Smooth muscle cell (in vitro differentiated cells): ENCODE results near the gene SHROOM3. TPM values are rescaled to one million over a fixed set of nuclear protein-coding genes. Genes with fewer than 3 reads are reported as not detected.

Experiments
- DNase-seq: peaks from one replicate; lab custom pipeline; 2025; ENCODE audit not compliant: unreplicated experiment; lab: John Stamatoyannopoulos, UW
- H2AFZ ChIP-seq: fragments of 200-600 bp; sonication (generic); 2 replicates; pipeline ENCODE4 v1.6.0; 2016; ENCODE audit warnings: antibody characterized with exemption, low read depth, mild to moderate bottlenecking
- H3F3A ChIP-seq: fragments of 200-600 bp; sonication (generic); 2 replicates; pipeline ENCODE4 v1.6.0; 2017; ENCODE audit warnings: antibody characterized with exemption, low read depth
- H3K27ac ChIP-seq: fragments of 200-600 bp; sonication (generic); 2 replicates; pipeline ENCODE4 v1.5.1; 2016; ENCODE audit warnings: low read depth, mild to moderate bottlenecking
- H3K27me3 ChIP-seq: fragments of 200-600 bp; sonication (generic); 2 replicates; pipeline ENCODE4 v1.6.1; 2016; ENCODE audit warnings: low read depth, mild to moderate bottlenecking
- H3K36me3 ChIP-seq: fragments of 200-600 bp; sonication (generic); 2 replicates; pipeline ENCODE4 v1.5.1; 2016; ENCODE audit warnings: low read depth
- H3K4me1 ChIP-seq: fragments of 200-600 bp; sonication (generic); 2 replicates; pipeline ENCODE4 v1.5.1; 2016; ENCODE audit warnings: low read depth
- H3K4me2 ChIP-seq: fragments of 200-600 bp; sonication (generic); 2 replicates; pipeline ENCODE4 v1.6.0; 2016; ENCODE audit warnings: mild to moderate bottlenecking
- H3K4me3 ChIP-seq: fragments of 200-600 bp; sonication (generic); 2 replicates; pipeline ENCODE4 v1.5.1; 2016; ENCODE audit warnings: mild to moderate bottlenecking
- H3K79me2 ChIP-seq: fragments of 200-600 bp; sonication (generic); 2 replicates; pipeline ENCODE4 v1.6.0; 2016; ENCODE audit warnings: low read depth, mild to moderate bottlenecking
- H3K9ac ChIP-seq: fragments of 200-600 bp; sonication (generic); 2 replicates; pipeline ENCODE4 v1.6.0; 2016; ENCODE audit warnings: low read depth
- H3K9me3 ChIP-seq: fragments of 200-600 bp; sonication (generic); replicated peaks from 2 replicates; pipeline ENCODE4 v1.5.1; 2016; ENCODE audit warnings: low read depth
- H4K20me1 ChIP-seq: fragments of 200-600 bp; sonication (generic); 2 replicates; pipeline ENCODE4 v1.6.0; 2016; ENCODE audit warnings: low read depth
- CTCF ChIP-seq: fragments of 200-600 bp; sonication (generic); IDR thresholded peaks from 2 replicates; pipeline ENCODE4 v1.5.1; 2017; ENCODE audit warnings: borderline replicate concordance, mild to moderate bottlenecking, antibody characterized with exemption; ENCODE audit not compliant: insufficient read depth, poor library complexity, severe bottlenecking
- WGBS: methylation state at CpG from one replicate; pipeline ENCODE4 v1.1.7; 2016; ENCODE audit warnings: low lambda C conversion rate; 5-methylcytosine and 5-hydroxymethylcytosine counted together
- polyA plus RNA-seq: library from polyadenylated mRNA; unstranded; fragments of >200 nt; fragmentation: Nextera tagmentation; extraction: Ambion mirVana; gene quantifications from 2 replicates; pipeline ENCODE4 v1.2.1, GENCODE V29; 2016
- total RNA-seq: library from RNA; depleted of rRNA; stranded (reverse); fragments of >200 nt; gene quantifications from 2 replicates; pipeline ENCODE4 v1.2.3, GENCODE V29; 2014

SHROOM3 gene
- total and polyA plus RNA-seq, 2 experiments from 2014 or later = 10.0 to 31.9 TPM

- Histone ChIP-seq H3K27ac (peak overlapping the region; percentile 78), H3K9ac (peak overlapping the region; percentile 35), H3K4me1 (peaks cover 36% of the 10 kb centered on the region), H2AFZ (no peak overlapping the region), H3K4me3 (no peak overlapping the region), H3K36me3 (no peaks in the 10 kb centered on the region), H4K20me1 (no peaks in the 10 kb centered on the region), H3K4me2 (peak overlapping the region; percentile 44), H3K27me3 (no peaks in the 10 kb centered on the region), H3F3A (peaks cover 31% of the 10 kb centered on the region), H3K9me3 (no peaks in the 10 kb centered on the region), H3K79me2 (peaks cover 25% of the 10 kb centered on the region)
- DNase-seq = no peak
- TF ChIP-seq CTCF = no peak
- WGBS = 59% methylated on average over 3 of the region's 3 CpGs
These were observed 269.3 kb downstream of the SHROOM3 start for GRCh38 chr4:76704133-76704881.

DNA sequence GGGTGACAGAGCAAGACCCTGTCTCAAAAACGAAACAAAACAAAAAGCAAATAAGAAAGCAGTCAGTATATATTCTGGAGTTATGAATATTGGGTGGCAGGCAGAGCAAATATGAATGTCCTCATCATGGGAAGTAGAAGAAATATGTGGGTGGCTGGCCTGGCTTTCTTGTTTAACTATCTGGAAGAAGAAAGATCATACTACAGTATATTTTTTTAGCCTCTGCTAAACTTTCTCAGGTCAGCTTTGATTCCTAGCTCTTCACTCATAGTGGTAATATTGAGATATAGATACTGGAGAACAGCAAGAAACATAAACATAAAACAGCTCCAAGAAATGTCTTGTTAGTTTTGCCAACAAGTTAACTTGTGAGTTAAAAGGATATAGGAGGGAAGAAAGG is 270.4 kb downstream of the SHROOM3 start:
- Histone ChIP-seq H3K4me3 (no peak overlapping the region), H3K9me3 (no peaks in the 10 kb centered on the region), H3K27ac (peak overlapping the region; percentile 78), H2AFZ (no peak overlapping the region), H3K79me2 (peaks cover 21% of the 10 kb centered on the region), H3K4me1 (peaks cover 42% of the 10 kb centered on the region), H3F3A (peaks cover 26% of the 10 kb centered on the region), H3K9ac (no peak overlapping the region), H3K4me2 (no peak overlapping the region), H3K36me3 (peaks cover under 1% of the 10 kb centered on the region), H4K20me1 (no peaks in the 10 kb centered on the region), H3K27me3 (no peaks in the 10 kb centered on the region)
- no peak for DNase-seq
- 96% methylated on average over 1 of the region's 1 CpG for WGBS
- TF ChIP-seq CTCF = no peak

DNA sequence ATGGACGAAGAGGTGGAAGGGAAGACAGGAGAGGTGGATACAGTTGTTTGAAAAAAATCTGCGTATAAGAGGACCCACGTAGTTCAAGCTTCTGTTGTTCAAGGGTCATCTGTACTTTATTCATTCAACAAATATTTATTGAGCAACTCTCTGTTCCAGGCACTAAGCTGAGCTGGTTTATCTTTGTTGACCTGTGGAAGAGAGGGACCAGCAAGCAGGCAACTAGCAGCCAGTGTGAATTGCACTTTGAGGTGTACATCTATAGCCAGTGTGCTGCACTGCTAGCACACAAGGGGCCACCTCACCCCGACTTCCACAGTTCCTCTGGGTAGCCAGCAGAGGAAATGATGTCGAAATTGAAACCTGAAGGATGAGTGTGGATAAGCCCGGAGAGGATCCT is 271.6 kb downstream of the SHROOM3 start:
- H3K79me2 ChIP-seq = peaks cover 20% of the 10 kb centered on the region
- H3K27ac ChIP-seq = peak overlapping the region; percentile 78
- H2AFZ ChIP-seq = no peak overlapping the region
- no peaks in the 10 kb centered on the region for H3K9me3 ChIP-seq
- H3K4me2 ChIP-seq = no peak overlapping the region
- H4K20me1 ChIP-seq = no peaks in the 10 kb centered on the region
- peaks cover 3% of the 10 kb centered on the region for H3K36me3 ChIP-seq
- no peak for TF ChIP-seq CTCF
- no peak overlapping the region for H3K9ac ChIP-seq
- 91% methylated on average over 6 of the region's 6 CpGs for WGBS
- no peaks in the 10 kb centered on the region for H3K27me3 ChIP-seq
- H3F3A ChIP-seq = peaks cover 23% of the 10 kb centered on the region
- H3K4me1 ChIP-seq = peaks cover 40% of the 10 kb centered on the region
- H3K4me3 ChIP-seq = no peak overlapping the region
- DNase-seq = no peak
